ENCODE measurements around the gene TEX14. TPM values are rescaled to one million over a fixed set of nuclear protein-coding genes. Genes with fewer than 3 reads are reported as not detected.

The TEX14 gene
- polyA plus RNA-seq, 1 of the 3 experiments (the other 2 are of a cell fraction), result 0.02 TPM

GRCh38 chr17:58703916-58704286 is 12.1 kb upstream of the TEX14 start:
- CTCF ChIA-PET, result interaction anchor here (1.7 to 2.6 kb wide), 2 partner anchors 116 to 301 kb away, joined by 3 to 10 read pairs; no protein-coding TSS in a partner anchor
- no peak overlapping the region for H3K27ac ChIP-seq (ENCODE audit: low read depth in 2 of 2, low read length in 1 of 2)
- 100% methylated on average over 2 of the region's 2 CpGs for WGBS (ENCODE audit: low lambda C conversion rate)

GRCh38 chr17:58703137-58703915 is 11.5 kb upstream of the TEX14 start:
- no peak for DNase-seq
- no peak overlapping the region for H2AFZ ChIP-seq (ENCODE audit: low read depth)
- TF ChIP-seq FOXM1 (IDR thresholded peaks at IDR 0.05; ENCODE audit: low read depth), result no peak
- TF ChIP-seq RAD21 (IDR thresholded peaks at IDR 0.05; ENCODE audit: low read length), result no peak
- no peak for TF ChIP-seq RXRA (IDR thresholded peaks at IDR 0.05; ENCODE audit: borderline replicate concordance, low read depth)
- no peak for TF ChIP-seq FOXJ3 (CRISPR knock-in tag; IDR thresholded peaks at IDR 0.05)
- no peak for TF ChIP-seq EZH2phosphoT487 (IDR thresholded peaks at IDR 0.05; ENCODE audit: borderline replicate concordance, low read depth)
- TF ChIP-seq TEAD4 (IDR thresholded peaks at IDR 0.05; ENCODE audit: borderline replicate concordance, insufficient read depth), result no peak
- TF ChIP-seq JUND (IDR thresholded peaks at IDR 0.05), result 0 out of 2 replicates have a peak, but pooled peaks have one; percentile 33
- no peak for TF ChIP-seq EP300 (IDR thresholded peaks at IDR 0.05; ENCODE audit: borderline replicate concordance in 1 of 2, low read depth in 1 of 2, low read length in 1 of 2)
- no peak for TF ChIP-seq SMC3 (IDR thresholded peaks at IDR 0.05; ENCODE audit: low read depth, low read length)
- no peak for TF ChIP-seq SIN3A (IDR thresholded peaks at IDR 0.05; ENCODE audit: borderline replicate concordance, low read depth, low read length)
- TF ChIP-seq POLR2AphosphoS5 (IDR thresholded peaks at IDR 0.05; ENCODE audit: low read depth, low read length), result no peak
- TF ChIP-seq PBX3 (IDR thresholded peaks at IDR 0.05), result 0 out of 2 replicates have a peak, but pooled peaks have one; percentile 14
- peak; percentile 53; the same call in 1 of the 2 replicates for TF ChIP-seq FOSL2 (IDR thresholded peaks at IDR 0.05; ENCODE audit: borderline replicate concordance, low read depth)
- TF ChIP-seq RFX5 (IDR thresholded peaks at IDR 0.05; ENCODE audit: low read length), result no peak
- H3K4me2 ChIP-seq, result no peak overlapping the region
- H3K4me3 ChIP-seq (ENCODE audit: low read depth in 2 of 2, low read length in 1 of 2), result no peak overlapping the region
- peaks cover 5% of the 10 kb centered on the region for H3F3A ChIP-seq (replicated peaks; ENCODE audit: insufficient read depth)
- no peak overlapping the region for H3K9ac ChIP-seq
- H3K36me3 ChIP-seq (replicated peaks in 1 of 2; ENCODE audit: control insufficient read depth in 1 of 2, insufficient read depth in 2 of 2, low read length in 1 of 2), result peaks cover 0 to 4% of the 10 kb centered on the region in 2 experiments
- no peaks in the 10 kb centered on the region for H4K20me1 ChIP-seq (ENCODE audit: insufficient read depth)
- POLR2A ChIA-PET, result interaction anchor here (0.7 kb wide), 1 partner anchor 177 kb away, joined by 3 read pairs; no protein-coding TSS in a partner anchor
- H3K4me1 ChIP-seq (ENCODE audit: control insufficient read depth in 1 of 2, insufficient read depth in 2 of 2, low read depth in 1 of 2, low read length in 1 of 2), result no peaks in the 10 kb centered on the region
- H3K79me2 ChIP-seq (ENCODE audit: insufficient read depth), result no peaks in the 10 kb centered on the region
- CTCF ChIA-PET, result interaction anchor here (0.7 to 7.4 kb wide), 4 partner anchors 7 to 302 kb away, joined by 3 to 53 read pairs (median 6); partner anchors contain the start of gene RAD51C
- H3K9me2 ChIP-seq, result no peaks in the 10 kb centered on the region
- WGBS (ENCODE audit: low lambda C conversion rate), result 80% methylated on average over 4 of the region's 4 CpGs
- H3K27me3 ChIP-seq (ENCODE audit: insufficient read depth), result no peaks in the 10 kb centered on the region
- peak overlapping the region in 1 of 2 experiments; percentile 40; a peak in 2 of 4 replicates for H3K27ac ChIP-seq (ENCODE audit: low read depth in 2 of 2, low read length in 1 of 2)
- H3K9me3 ChIP-seq, result no peaks in the 10 kb centered on the region

More at GRCh38 chr17:58703916-58704286, 12.1 kb upstream of the TEX14 start:
- no peaks in the 10 kb centered on the region for H3K4me1 ChIP-seq (ENCODE audit: control insufficient read depth in 1 of 2, insufficient read depth in 2 of 2, low read depth in 1 of 2, low read length in 1 of 2)
- no peaks in the 10 kb centered on the region for H3K9me2 ChIP-seq
- no peaks in the 10 kb centered on the region for H3K9me3 ChIP-seq
- peaks cover 5% of the 10 kb centered on the region for H3F3A ChIP-seq (replicated peaks; ENCODE audit: insufficient read depth)
- H3K4me3 ChIP-seq (ENCODE audit: low read depth in 2 of 2, low read length in 1 of 2), result no peak overlapping the region
- H3K36me3 ChIP-seq (replicated peaks in 1 of 2; ENCODE audit: control insufficient read depth in 1 of 2, insufficient read depth in 2 of 2, low read length in 1 of 2), result peaks cover 0 to 4% of the 10 kb centered on the region in 2 experiments
- no peak overlapping the region for H3K4me2 ChIP-seq
- DNase-seq, result no peak
- no peaks in the 10 kb centered on the region for H3K27me3 ChIP-seq (ENCODE audit: insufficient read depth)
- no peak overlapping the region for H2AFZ ChIP-seq (ENCODE audit: low read depth)
- POLR2A ChIA-PET, result no interaction called here
- no peak overlapping the region for H3K9ac ChIP-seq
- no peaks in the 10 kb centered on the region for H4K20me1 ChIP-seq (ENCODE audit: insufficient read depth)
- no peaks in the 10 kb centered on the region for H3K79me2 ChIP-seq (ENCODE audit: insufficient read depth)
- TF ChIP-seq ZBTB33 (IDR thresholded peaks at IDR 0.05; ENCODE audit: borderline replicate concordance, low read depth) (no peak), RCOR1 (IDR thresholded peaks at IDR 0.05; ENCODE audit: low read length) (no peak), TCF12 (IDR thresholded peaks at IDR 0.05) (no peak), RXRA (IDR thresholded peaks at IDR 0.05; ENCODE audit: borderline replicate concordance, low read depth) (no peak), RAD21 (IDR thresholded peaks at IDR 0.05; ENCODE audit: low read length) (no peak), FOXM1 (IDR thresholded peaks at IDR 0.05; ENCODE audit: low read depth) (no peak), TAF1 (IDR thresholded peaks at IDR 0.05; ENCODE audit: borderline replicate concordance, low read depth, low read length) (no peak), MXI1 (IDR thresholded peaks at IDR 0.05; ENCODE audit: low read depth, low read length) (no peak)

Data from SK-N-SH (cell line).